Activated CD4-positive, alpha-beta memory T cell treated with anti-CD3 and anti-CD28 coated beads for 36 hours (primary cell): ENCODE measurements around the gene SLC43A3. TPM values are rescaled to one million over a fixed set of nuclear protein-coding genes. Genes with fewer than 3 reads are reported as not detected.
A peak's percentile ranks its signal among the peaks of the same experiment; 100 is the strongest.

Experiments
- CTCF ChIA-PET: fragments of 350-600 bp; sonication (Branson Sonifier 250); formaldehyde crosslinking; loops from one replicate; lab custom pipeline; 2021; ENCODE audit warnings: antibody characterized with exemption, inconsistent platforms; lab: Charles Lee
- POLR2A ChIA-PET: fragments of 350-600 bp; sonication (Branson Sonifier 250); formaldehyde crosslinking; loops from one replicate; lab custom pipeline; 2021; ENCODE audit warnings: antibody characterized with exemption; lab: Charles Lee
- DNase-seq: peaks from one replicate; pipeline ENCODE4 v3.0.0-alpha.2; 2020
- H3K27ac Mint-ChIP-seq: one replicate; pipeline ENCODE4 v1.8.0; 2021; ENCODE audit warnings: mixed read lengths
- H3K27me3 Mint-ChIP-seq: one replicate; pipeline ENCODE4 v1.8.0; 2021; ENCODE audit warnings: mixed read lengths
- H3K36me3 Mint-ChIP-seq: one replicate; pipeline ENCODE4 v1.8.0; 2021; ENCODE audit warnings: mixed read lengths
- H3K4me1 Mint-ChIP-seq: one replicate; pipeline ENCODE4 v1.8.0; 2021; ENCODE audit warnings: low read depth, mixed read lengths
- H3K4me3 Mint-ChIP-seq: one replicate; pipeline ENCODE4 v1.8.0; 2021; ENCODE audit warnings: mild to moderate bottlenecking, mixed read lengths
- H3K9me3 Mint-ChIP-seq: one replicate; pipeline ENCODE4 v1.8.0; 2021; ENCODE audit warnings: mixed read lengths
- intact Hi-C: fragments of 100-400 bp; cut with micrococcal nuclease; formaldehyde crosslinking; loops from one replicate; pipeline ENCODE4 v1.15.1; 2023
- total RNA-seq, 2 experiments: library from RNA; stranded (reverse); gene quantifications; one replicate each; pipeline ENCODE4 v1.2.3, GENCODE V29; 2021

SLC43A3 gene
- total RNA-seq, result 100 to 1,000 TPM; 170 to 186 TPM

DNA sequence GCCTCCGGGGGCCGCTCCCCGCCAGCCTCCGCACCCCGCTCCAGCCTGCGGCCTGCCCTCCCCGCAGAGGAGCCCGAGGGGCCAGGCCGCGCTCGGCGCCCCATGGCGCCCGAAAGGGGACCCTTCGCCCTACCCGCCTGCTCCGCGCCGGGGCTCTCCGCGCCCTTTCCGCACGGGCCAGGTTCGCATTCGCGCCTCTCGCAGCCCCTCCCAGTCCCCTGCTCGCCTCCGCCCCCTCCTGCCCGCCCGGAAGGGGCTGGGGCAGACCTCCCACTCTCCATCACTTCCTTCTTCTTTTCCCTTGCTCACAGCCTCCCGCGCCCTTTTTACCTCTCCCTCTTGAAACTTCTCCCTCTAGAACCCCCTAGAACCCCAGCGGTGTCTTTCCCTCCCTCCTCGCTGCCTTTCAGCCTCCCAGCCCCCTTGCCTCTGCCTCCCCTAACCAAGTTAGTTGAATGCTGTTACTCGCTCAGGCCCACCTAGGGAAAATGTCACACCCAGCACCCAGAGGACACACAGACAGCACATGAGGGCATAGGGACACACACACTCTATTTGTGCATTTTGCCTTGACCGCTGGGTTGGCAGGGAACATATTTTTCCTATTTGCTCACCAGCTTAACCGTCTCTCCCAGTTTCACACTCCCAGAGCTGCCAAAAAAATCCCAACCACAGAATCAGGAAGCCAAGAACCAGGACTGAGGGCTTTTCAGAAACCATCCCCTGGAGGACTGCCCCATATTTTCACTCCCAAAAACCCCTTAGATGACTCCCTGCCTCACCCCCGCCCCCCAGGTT, at the start of gene SLC43A3:
Gene SLC43A3, minus strand, starts transcription at position 193 of the 798 bp plus-strand sequence. CDS start 949 bp downstream, outside the sequence.
- CTCF ChIA-PET, result interaction anchor here (0.7 to 7.8 kb wide), 10 partner anchors 21 to 374 kb away, joined by 3 to 57 read pairs (median 4); partner anchors contain the start of gene RTN4RL2
- H3K27me3 Mint-ChIP-seq, result no peaks in the 10 kb centered on the region
- peak within 1 kb of the TSS; percentile 92 for H3K27ac Mint-ChIP-seq
- peaks cover 42% of the 10 kb centered on the region for H3K36me3 Mint-ChIP-seq
- H3K4me1 Mint-ChIP-seq, result peaks cover 41% of the 10 kb centered on the region
- H3K9me3 Mint-ChIP-seq, result no peaks in the 10 kb centered on the region
- peak; percentile 87 for DNase-seq
- POLR2A ChIA-PET, result interaction anchor here (0.9 to 3.5 kb wide), 4 partner anchors 21 to 240 kb away, joined by 3 to 28 read pairs (median 4); partner anchors contain the start of gene SSRP1
- intact Hi-C loops, result loop anchor here (1.0 to 10.0 kb wide), 3 partner anchors 92 to 1718 kb away; partner anchors contain the start of genes FAM111A, MED19, SSRP1 and TMX2
- peak within 1 kb of the TSS; percentile 96 for H3K4me3 Mint-ChIP-seq

DNA sequence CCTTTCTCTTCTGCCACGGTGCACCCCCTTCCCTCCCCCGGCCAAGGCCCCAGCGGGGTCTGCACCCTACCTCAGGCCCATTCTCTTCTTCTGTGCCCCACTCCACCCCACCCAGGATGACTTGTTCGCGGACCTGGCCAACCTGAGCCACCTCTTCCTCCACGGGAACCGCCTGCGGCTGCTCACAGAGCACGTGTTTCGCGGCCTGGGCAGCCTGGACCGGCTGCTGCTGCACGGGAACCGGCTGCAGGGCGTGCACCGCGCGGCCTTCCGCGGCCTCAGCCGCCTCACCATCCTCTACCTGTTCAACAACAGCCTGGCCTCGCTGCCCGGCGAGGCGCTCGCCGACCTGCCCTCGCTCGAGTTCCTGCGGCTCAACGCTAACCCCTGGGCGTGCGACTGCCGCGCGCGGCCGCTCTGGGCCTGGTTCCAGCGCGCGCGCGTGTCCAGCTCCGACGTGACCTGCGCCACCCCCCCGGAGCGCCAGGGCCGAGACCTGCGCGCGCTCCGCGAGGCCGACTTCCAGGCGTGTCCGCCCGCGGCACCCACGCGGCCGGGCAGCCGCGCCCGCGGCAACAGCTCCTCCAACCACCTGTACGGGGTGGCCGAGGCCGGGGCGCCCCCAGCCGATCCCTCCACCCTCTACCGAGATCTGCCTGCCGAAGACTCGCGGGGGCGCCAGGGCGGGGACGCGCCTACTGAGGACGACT, 49.3 kb upstream of the SLC43A3 start:
- Mint-ChIP-seq H3K4me1 (peaks cover 22% of the 10 kb centered on the region), H3K36me3 (no peaks in the 10 kb centered on the region), H3K4me3 (peak overlapping the region; percentile 46), H3K27me3 (peaks cover 14% of the 10 kb centered on the region), H3K9me3 (no peaks in the 10 kb centered on the region), H3K27ac (no peak overlapping the region)
- intact Hi-C loops, result no loop called here
- POLR2A ChIA-PET, result no interaction called here
- DNase-seq, result peak; percentile 33
- CTCF ChIA-PET, result interaction anchor here (0.6 to 9.0 kb wide), 10 partner anchors 17 to 345 kb away, joined by 3 to 185 read pairs (median 4); partner anchors contain the start of gene RTN4RL2

DNA sequence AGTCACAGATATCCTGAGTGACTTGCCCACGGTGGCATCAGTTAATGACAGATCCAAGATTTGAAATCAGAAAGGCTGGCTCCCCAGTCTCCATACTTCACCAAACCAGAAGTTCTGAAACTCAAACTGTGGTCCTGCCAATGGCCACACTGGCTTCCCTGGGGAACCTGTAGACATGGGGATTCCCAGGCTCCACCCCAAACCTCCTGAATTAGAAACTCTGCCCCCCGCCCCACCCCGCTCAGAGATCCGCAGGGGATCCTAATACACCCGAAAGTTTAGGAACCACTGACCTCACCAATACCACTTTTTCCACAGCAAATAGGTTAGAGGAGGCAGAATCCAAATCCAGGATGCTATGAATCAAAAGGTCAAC, 48.7 kb upstream of the SLC43A3 start:
- ChIA-PET CTCF (interaction anchor here (1.0 to 9.0 kb wide), 6 partner anchors 17 to 129 kb away, joined by 3 to 185 read pairs (median 26); partner anchors contain the start of gene RTN4RL2), POLR2A (no interaction called here)
- Mint-ChIP-seq H3K27me3 (peaks cover 11% of the 10 kb centered on the region), H3K27ac (no peak overlapping the region), H3K36me3 (no peaks in the 10 kb centered on the region), H3K4me1 (peaks cover 22% of the 10 kb centered on the region), H3K9me3 (no peaks in the 10 kb centered on the region), H3K4me3 (peak overlapping the region; percentile 46)
- no peak for DNase-seq
- intact Hi-C loops, result no loop called here

DNA sequence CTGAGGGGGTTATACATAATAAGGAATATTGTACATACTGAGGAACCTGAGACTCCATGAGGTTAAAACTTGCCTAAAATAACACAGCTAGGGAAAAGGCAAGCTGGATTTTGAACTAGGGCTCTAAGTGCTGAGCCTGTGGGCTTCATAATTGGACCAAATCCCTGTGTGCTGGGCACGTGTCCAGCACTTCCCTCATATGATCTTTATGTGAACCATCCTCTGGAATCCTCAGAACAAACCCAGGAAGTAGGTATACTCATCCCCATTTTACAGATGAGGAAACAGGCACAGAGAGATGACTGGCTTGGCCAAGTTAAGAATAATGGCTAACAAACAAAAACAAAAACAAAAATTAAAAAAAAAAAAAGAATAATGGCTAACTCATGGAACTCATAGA, 48.3 kb upstream of the SLC43A3 start:
- Mint-ChIP-seq H3K4me3 (no peak overlapping the region), H3K9me3 (no peaks in the 10 kb centered on the region), H3K36me3 (no peaks in the 10 kb centered on the region), H3K4me1 (peaks cover 22% of the 10 kb centered on the region), H3K27ac (no peak overlapping the region), H3K27me3 (peaks cover 11% of the 10 kb centered on the region)
- no peak for DNase-seq
- ChIA-PET POLR2A (interaction anchor here (1.1 kb wide), 1 partner anchor 15 kb away, joined by 3 read pairs; the partner anchor contains the start of gene RTN4RL2), CTCF (interaction anchor here (1.0 to 4.0 kb wide), 5 partner anchors 8 to 166 kb away, joined by 3 to 55 read pairs (median 6); partner anchors contain the start of gene RTN4RL2)
- intact Hi-C loops, result no loop called here

DNA sequence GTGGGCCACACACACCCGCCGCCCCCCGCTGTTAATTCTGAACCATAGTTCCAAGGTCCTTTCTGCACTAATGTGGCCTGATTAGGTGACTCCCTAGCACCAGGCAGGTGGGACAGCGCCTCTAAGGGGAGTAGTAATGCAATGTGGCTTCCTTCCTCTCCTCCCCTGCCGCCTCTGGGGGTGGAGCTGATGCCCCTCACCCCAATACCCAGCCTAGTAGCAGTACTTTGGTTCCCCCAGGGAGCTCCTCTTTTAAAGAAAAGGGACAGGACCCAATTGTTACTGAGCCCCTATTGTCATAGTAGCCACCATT, 47.8 kb upstream of the SLC43A3 start:
- intact Hi-C loops, result no loop called here
- no peak for DNase-seq
- Mint-ChIP-seq H3K9me3 (no peaks in the 10 kb centered on the region), H3K27ac (no peak overlapping the region), H3K27me3 (peaks cover 11% of the 10 kb centered on the region), H3K4me1 (peaks cover 22% of the 10 kb centered on the region), H3K36me3 (no peaks in the 10 kb centered on the region), H3K4me3 (no peak overlapping the region)
- POLR2A ChIA-PET, result interaction anchor here (1.1 kb wide), 1 partner anchor 15 kb away, joined by 3 read pairs; the partner anchor contains the start of gene RTN4RL2
- CTCF ChIA-PET, result interaction anchor here (1.0 to 4.0 kb wide), 5 partner anchors 8 to 167 kb away, joined by 3 to 55 read pairs (median 6); partner anchors contain the start of gene RTN4RL2

DNA sequence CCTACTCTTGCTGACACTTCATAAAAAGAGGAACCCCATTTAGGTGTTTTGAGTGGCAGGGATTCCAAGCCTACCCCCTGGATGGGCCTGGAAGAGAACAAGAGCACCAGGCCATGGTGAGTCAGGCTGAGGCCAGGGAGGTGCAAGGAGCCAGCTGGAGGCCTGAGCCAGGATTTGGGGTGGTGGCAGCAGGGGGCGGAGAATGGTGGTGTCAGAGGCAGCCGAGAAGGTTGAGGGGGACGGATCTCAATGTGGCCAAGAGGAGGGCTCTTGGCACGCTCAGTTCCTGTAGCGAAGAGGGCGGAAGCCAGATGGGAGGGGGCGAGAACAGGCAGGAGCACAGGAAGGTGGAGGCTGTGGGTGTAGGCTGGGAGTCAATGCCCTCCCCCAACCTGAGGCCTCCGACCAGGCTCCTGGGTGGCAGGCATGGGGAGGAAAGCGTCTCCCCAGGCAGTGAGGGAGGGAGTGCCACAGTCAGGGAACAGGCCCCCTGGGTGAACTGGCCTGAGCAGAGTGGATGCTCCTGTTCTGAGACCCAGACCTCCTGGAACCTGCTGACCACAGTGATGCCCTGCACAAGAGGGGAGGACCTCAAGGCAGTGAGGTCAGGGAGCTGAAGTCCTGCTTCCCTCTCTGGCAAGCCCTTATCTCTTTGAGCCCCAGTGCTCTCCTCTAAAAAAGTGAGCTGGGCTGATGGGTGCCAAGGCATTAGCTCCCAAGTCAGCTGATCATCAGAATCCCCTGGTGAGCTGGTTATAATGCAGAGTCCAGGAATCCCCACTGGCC, 47.3 kb upstream of the SLC43A3 start:
- H3K36me3 Mint-ChIP-seq, result no peaks in the 10 kb centered on the region
- no peak overlapping the region for H3K4me3 Mint-ChIP-seq
- ChIA-PET CTCF (interaction anchor here (1.0 to 4.0 kb wide), 7 partner anchors 9 to 167 kb away, joined by 3 to 55 read pairs (median 6); partner anchors contain the start of gene RTN4RL2), POLR2A (interaction anchor here (1.1 kb wide), 1 partner anchor 14 kb away, joined by 3 read pairs; the partner anchor contains the start of gene RTN4RL2)
- peaks cover 22% of the 10 kb centered on the region for H3K4me1 Mint-ChIP-seq
- peak; percentile 53 for DNase-seq
- peak overlapping the region; percentile 20 for H3K27ac Mint-ChIP-seq
- intact Hi-C loops, result no loop called here
- peaks cover 11% of the 10 kb centered on the region for H3K27me3 Mint-ChIP-seq
- no peaks in the 10 kb centered on the region for H3K9me3 Mint-ChIP-seq

DNA sequence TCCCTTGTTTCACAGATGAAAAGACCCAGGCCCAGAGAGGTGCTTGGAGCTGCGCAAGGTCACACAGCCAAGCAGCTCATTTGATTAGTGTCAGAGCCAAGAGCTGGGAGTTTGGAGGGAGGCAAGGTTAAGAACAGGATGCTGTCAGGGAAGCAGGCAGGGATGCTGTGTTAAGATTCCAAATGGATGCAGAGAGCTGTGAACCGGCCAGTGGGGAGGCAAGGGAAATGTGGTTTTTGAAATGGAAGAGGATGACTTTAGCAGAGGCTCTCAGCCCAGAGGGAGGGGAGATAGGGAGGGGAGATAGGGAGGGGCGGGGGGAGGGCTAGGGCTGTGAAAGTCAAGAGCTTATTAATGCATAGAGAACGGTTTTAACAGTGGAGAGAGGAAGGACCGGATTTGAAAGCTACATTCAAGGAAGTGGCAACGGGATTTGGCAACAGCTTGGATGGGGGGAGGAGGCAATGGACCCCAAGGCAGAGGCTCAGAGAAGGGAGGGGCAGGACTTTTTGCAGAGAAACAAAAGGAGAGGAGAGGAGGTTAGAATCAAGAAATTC, 46.4 kb upstream of the SLC43A3 start:
- H3K27me3 Mint-ChIP-seq, result peaks cover 11% of the 10 kb centered on the region
- peaks cover 22% of the 10 kb centered on the region for H3K4me1 Mint-ChIP-seq
- intact Hi-C loops, result no loop called here
- no peak overlapping the region for H3K4me3 Mint-ChIP-seq
- CTCF ChIA-PET, result interaction anchor here (0.8 to 4.0 kb wide), 8 partner anchors 8 to 123 kb away, joined by 3 to 55 read pairs (median 6); partner anchors contain the start of gene RTN4RL2
- H3K9me3 Mint-ChIP-seq, result no peaks in the 10 kb centered on the region
- no peaks in the 10 kb centered on the region for H3K36me3 Mint-ChIP-seq
- no peak overlapping the region for H3K27ac Mint-ChIP-seq
- no peak for DNase-seq
- POLR2A ChIA-PET, result interaction anchor here (1.0 kb wide), 1 partner anchor 13 kb away, joined by 3 read pairs; the partner anchor contains the start of gene RTN4RL2

DNA sequence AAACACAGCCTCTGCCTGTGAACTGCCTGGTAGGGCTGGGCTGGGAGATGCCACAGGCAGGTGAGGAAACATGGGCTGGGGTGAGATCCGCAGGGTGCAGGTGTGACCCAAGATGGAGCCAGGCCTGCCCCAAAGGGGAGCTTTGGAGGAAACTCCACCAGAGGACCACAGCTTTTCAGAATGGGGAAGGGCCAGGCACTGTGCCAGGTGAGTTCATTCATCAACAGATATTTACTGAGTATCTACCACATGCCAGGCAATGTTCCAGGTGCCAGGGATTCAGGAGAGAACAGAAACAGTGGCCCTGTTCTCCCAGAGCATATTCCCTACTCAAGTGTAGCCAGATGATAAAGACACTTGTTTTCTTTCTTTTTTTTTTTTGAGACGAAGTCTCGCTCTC, 44.6 kb upstream of the SLC43A3 start:
- DNase-seq, result no peak
- CTCF ChIA-PET, result interaction anchor here (0.7 to 4.0 kb wide), 3 partner anchors 13 to 21 kb away, joined by 3 to 55 read pairs (median 13); partner anchors contain the start of gene RTN4RL2
- Mint-ChIP-seq H3K4me3 (no peak overlapping the region), H3K4me1 (peaks cover 19% of the 10 kb centered on the region), H3K27me3 (peaks cover 9% of the 10 kb centered on the region), H3K9me3 (no peaks in the 10 kb centered on the region), H3K27ac (no peak overlapping the region), H3K36me3 (no peaks in the 10 kb centered on the region)
- intact Hi-C loops, result no loop called here
- POLR2A ChIA-PET, result no interaction called here

DNA sequence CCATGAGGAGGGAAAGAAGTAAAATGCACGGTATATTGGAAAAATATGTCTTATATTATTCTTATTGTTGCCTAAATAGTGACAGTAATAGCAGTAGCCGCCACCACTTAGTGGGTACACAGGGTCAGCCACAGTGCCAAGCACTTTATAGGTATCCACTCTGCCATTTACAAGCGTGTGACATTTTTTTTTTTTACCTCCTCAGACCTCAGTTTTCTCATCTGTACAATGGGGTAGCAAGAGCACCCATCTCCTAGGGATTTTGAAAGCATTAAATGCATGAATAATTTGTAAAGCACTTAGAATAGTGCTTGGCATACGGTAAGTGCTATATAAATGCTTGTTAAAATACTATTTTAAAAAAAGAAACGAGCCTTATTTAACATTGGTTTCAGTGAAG, 42.3 kb upstream of the SLC43A3 start:
- Mint-ChIP-seq H3K9me3 (no peaks in the 10 kb centered on the region), H3K27ac (no peak overlapping the region), H3K36me3 (no peaks in the 10 kb centered on the region), H3K27me3 (peaks cover 2% of the 10 kb centered on the region), H3K4me3 (no peak overlapping the region), H3K4me1 (peaks cover 5% of the 10 kb centered on the region)
- intact Hi-C loops, result no loop called here
- no peak for DNase-seq
- POLR2A ChIA-PET, result no interaction called here
- CTCF ChIA-PET, result interaction anchor here (2.2 kb wide), 1 partner anchor 12 kb away, joined by 13 read pairs; no protein-coding TSS in a partner anchor

DNA sequence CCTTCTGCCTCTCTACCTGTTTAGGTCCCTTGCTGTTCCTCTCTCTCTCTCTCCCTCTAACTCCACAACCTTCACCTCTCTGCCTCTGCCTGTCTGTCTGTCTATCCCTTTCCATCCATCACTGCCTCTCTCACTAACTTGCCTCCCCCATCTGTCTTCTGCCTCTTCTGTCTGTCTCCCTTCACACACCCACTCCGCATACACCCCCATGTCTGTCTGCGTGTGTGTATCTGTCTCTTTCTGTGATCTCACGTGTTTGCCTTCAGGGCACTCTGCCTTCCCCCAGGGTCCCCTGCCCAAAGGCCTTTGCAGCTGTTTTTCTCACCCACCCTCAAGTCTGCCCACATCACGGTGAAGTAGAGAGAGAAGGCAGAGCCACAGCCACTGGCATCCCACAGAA, 41.4 kb upstream of the SLC43A3 start:
- Mint-ChIP-seq H3K4me3 (no peak overlapping the region), H3K9me3 (no peaks in the 10 kb centered on the region), H3K27me3 (no peaks in the 10 kb centered on the region), H3K27ac (no peak overlapping the region), H3K4me1 (no peaks in the 10 kb centered on the region), H3K36me3 (no peaks in the 10 kb centered on the region)
- intact Hi-C loops, result no loop called here
- CTCF ChIA-PET, result interaction anchor here (0.7 to 1.2 kb wide), 3 partner anchors 12 to 73 kb away, joined by 3 to 4 read pairs (median 3); no protein-coding TSS in a partner anchor
- no peak for DNase-seq
- POLR2A ChIA-PET, result no interaction called here
